8988T (cell line): ENCODE data around the gene EPN2.

Experiments used
- DNase-seq: peaks from one replicate; pipeline ENCODE4 v3.0.0; 2011

The EPN2 gene

GRCh38 chr17:19384723-19385391, 147.7 kb downstream of the EPN2 start:
- DNase-seq = no peak

- DNase-seq = no peak
These were observed 148.4 kb downstream of the EPN2 start for GRCh38 chr17:19385521-19385983.
